Measurements from ENCODE around the gene ITM2A.

DNA sequence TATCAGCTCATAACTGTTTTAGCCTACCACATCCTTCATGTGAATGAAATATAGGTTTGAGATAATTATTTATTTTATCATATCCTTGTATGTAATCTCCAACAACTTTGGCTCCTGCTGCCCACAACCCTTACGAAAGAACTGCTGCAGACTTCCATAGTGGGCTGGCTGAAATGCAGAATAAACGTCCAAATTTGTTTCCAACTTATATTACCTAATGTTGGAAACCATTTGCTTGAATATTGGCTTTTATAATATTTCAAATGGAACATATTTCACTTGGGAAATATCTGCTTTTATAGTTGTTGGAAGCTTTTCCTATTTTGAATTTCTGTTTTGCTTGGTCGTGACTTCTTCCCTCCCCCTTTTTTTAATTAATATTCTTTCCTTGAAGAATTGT lies 45.0 kb upstream of the ITM2A start:
- no peak for TF ChIP-seq POLR2A (IDR thresholded peaks at IDR 0.05)
- TF ChIP-seq, protein P1, sequence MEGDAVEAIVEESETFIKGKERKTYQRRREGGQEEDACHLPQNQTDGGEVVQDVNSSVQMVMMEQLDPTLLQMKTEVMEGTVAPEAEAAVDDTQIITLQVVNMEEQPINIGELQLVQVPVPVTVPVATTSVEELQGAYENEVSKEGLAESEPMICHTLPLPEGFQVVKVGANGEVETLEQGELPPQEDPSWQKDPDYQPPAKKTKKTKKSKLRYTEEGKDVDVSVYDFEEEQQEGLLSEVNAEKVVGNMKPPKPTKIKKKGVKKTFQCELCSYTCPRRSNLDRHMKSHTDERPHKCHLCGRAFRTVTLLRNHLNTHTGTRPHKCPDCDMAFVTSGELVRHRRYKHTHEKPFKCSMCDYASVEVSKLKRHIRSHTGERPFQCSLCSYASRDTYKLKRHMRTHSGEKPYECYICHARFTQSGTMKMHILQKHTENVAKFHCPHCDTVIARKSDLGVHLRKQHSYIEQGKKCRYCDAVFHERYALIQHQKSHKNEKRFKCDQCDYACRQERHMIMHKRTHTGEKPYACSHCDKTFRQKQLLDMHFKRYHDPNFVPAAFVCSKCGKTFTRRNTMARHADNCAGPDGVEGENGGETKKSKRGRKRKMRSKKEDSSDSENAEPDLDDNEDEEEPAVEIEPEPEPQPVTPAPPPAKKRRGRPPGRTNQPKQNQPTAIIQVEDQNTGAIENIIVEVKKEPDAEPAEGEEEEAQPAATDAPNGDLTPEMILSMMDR (IDR thresholded peaks at IDR 0.05), result no peak

Data from body of pancreas (tissue), 4 donors.